MCF 10A (cell line): ENCODE measurements around the gene NCOA4. TPM values are rescaled to one million over a fixed set of nuclear protein-coding genes. Genes with fewer than 3 reads are reported as not detected.

Experiments used
- BruUV-seq: library from RNA; stranded (reverse); fragments of 400-500 nt; replicated peaks from 2 replicates; lab custom pipeline; 2021; lab: Mats Ljungman, UMichigan
- CTCF ChIA-PET: fragments of 300-600 bp; sonication (Branson Sonifier 250); formaldehyde crosslinking; extraction: SDS; loops from one replicate; lab custom pipeline; 2021; ENCODE audit warnings: antibody characterized with exemption, inconsistent platforms; lab: Yijun Ruan, JAX
- POLR2A ChIA-PET: fragments of 300-600, 350-650 bp; sonication (Branson Sonifier 250); formaldehyde crosslinking; extraction: SDS; loops from one replicate; lab custom pipeline; 2020; ENCODE audit warnings: antibody characterized with exemption, inconsistent platforms; lab: Yijun Ruan, JAX
- DNase-seq: peaks from one replicate; pipeline ENCODE4 v3.0.0-alpha.2; 2018; ENCODE audit not compliant: unreplicated experiment
- H3K27ac Mint-ChIP-seq: one replicate; pipeline ENCODE4 v1.8.0; 2022; ENCODE audit warnings: mild to moderate bottlenecking, low read depth, mixed read lengths; ENCODE audit not compliant: unreplicated experiment
- H3K27me3 Mint-ChIP-seq: one replicate; pipeline ENCODE4 v1.8.0; 2022; ENCODE audit warnings: mixed read lengths; ENCODE audit not compliant: insufficient read depth, unreplicated experiment
- H3K36me3 Mint-ChIP-seq: one replicate; pipeline ENCODE4 v1.8.0; 2022; ENCODE audit warnings: mild to moderate bottlenecking, moderate library complexity, mixed read lengths; ENCODE audit not compliant: insufficient read depth, unreplicated experiment
- H3K4me1 Mint-ChIP-seq: one replicate; pipeline ENCODE4 v1.8.0; 2022; ENCODE audit warnings: mixed read lengths; ENCODE audit not compliant: insufficient read depth, unreplicated experiment
- H3K4me3 Mint-ChIP-seq: one replicate; pipeline ENCODE4 v1.8.0; 2022; ENCODE audit warnings: mild to moderate bottlenecking, moderate library complexity, mixed read lengths; ENCODE audit not compliant: unreplicated experiment
- H3K9me3 Mint-ChIP-seq: one replicate; pipeline ENCODE4 v1.8.0; 2022; ENCODE audit warnings: mixed read lengths; ENCODE audit not compliant: unreplicated experiment
- intact Hi-C: fragments of 100-400 bp; cut with micrococcal nuclease; formaldehyde crosslinking; loops from 2 replicates; pipeline ENCODE4 v1.14.1; 2022
- total RNA-seq: library from RNA; stranded (reverse); gene quantifications from 2 replicates; pipeline ENCODE4 v1.2.3, GENCODE V29; 2022
- TF ChIP-seq, protein P1 (sequence below): fragments of 200-600 bp; IDR thresholded peaks from one replicate; pipeline ENCODE4 v1.8.0; 2022; ENCODE audit warnings: antibody characterized with exemption, mild to moderate bottlenecking; ENCODE audit not compliant: unreplicated experiment

The NCOA4 gene
- total RNA-seq, 1 experiment from 2014 or later = 81.6 TPM

DNA sequence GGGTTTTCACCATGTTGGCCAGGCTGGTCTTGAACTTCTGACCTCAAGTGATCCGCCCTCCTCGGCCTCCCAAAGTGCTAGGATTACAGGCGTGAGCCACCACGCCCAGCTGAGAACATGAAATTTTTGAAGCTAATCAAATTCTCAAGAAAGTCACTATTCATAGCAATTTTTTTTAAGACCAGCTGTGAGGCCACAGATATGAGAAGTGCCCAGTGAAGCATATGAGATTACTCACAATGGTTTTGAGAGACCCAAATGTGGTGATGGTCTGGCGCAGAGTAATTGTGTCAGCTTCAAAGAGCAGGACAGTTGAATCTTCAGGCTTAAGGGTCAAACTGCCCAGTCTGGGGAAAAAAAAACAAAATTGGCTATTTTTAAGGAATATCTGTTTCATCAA lies 16.2 kb downstream of the NCOA4 start:
- no peaks in the 10 kb centered on the region for H3K27me3 Mint-ChIP-seq
- no peak overlapping the region for H3K27ac Mint-ChIP-seq
- BruUV-seq = no TSS peak
- CTCF ChIA-PET = interaction anchor here (0.8 to 1.4 kb wide), 2 partner anchors 10 to 15 kb away, joined by 3 to 5 read pairs; no protein-coding TSS in a partner anchor
- DNase-seq = no peak
- peaks cover 7% of the 10 kb centered on the region for H3K4me1 Mint-ChIP-seq
- POLR2A ChIA-PET = no interaction called here
- TF ChIP-seq, protein P1, sequence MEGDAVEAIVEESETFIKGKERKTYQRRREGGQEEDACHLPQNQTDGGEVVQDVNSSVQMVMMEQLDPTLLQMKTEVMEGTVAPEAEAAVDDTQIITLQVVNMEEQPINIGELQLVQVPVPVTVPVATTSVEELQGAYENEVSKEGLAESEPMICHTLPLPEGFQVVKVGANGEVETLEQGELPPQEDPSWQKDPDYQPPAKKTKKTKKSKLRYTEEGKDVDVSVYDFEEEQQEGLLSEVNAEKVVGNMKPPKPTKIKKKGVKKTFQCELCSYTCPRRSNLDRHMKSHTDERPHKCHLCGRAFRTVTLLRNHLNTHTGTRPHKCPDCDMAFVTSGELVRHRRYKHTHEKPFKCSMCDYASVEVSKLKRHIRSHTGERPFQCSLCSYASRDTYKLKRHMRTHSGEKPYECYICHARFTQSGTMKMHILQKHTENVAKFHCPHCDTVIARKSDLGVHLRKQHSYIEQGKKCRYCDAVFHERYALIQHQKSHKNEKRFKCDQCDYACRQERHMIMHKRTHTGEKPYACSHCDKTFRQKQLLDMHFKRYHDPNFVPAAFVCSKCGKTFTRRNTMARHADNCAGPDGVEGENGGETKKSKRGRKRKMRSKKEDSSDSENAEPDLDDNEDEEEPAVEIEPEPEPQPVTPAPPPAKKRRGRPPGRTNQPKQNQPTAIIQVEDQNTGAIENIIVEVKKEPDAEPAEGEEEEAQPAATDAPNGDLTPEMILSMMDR = no peak
- H3K9me3 Mint-ChIP-seq = no peaks in the 10 kb centered on the region
- no peak overlapping the region for H3K4me3 Mint-ChIP-seq
- intact Hi-C loops = no loop called here
- H3K36me3 Mint-ChIP-seq = peaks cover 73% of the 10 kb centered on the region

DNA sequence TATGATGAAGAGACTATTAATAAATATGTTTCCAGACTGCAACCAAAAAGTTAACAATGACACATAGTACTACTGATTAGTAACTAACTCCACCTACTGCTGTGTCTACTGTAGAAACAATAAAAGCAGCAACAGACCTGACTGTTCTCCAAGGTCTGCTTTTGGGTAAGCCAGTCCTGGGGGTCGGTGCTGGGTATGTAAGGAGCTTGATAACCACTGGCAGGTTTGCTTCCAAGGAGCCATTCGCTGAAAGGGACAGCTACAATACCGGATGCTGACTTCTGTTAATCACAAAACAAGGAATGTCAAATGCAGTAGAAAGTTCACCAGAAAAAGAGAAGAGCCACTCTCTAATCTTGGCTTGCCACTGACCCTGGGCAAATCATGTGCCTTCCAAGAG lies 17.7 kb downstream of the NCOA4 start:
- peaks cover 5% of the 10 kb centered on the region for H3K4me1 Mint-ChIP-seq
- POLR2A ChIA-PET = no interaction called here
- no peaks in the 10 kb centered on the region for H3K9me3 Mint-ChIP-seq
- peaks cover 83% of the 10 kb centered on the region for H3K36me3 Mint-ChIP-seq
- no TSS peak for BruUV-seq
- no peaks in the 10 kb centered on the region for H3K27me3 Mint-ChIP-seq
- intact Hi-C loops = no loop called here
- CTCF ChIA-PET = no interaction called here
- DNase-seq = no peak
- H3K27ac Mint-ChIP-seq = no peak overlapping the region
- TF ChIP-seq, protein P1 = no peak
- no peak overlapping the region for H3K4me3 Mint-ChIP-seq

DNA sequence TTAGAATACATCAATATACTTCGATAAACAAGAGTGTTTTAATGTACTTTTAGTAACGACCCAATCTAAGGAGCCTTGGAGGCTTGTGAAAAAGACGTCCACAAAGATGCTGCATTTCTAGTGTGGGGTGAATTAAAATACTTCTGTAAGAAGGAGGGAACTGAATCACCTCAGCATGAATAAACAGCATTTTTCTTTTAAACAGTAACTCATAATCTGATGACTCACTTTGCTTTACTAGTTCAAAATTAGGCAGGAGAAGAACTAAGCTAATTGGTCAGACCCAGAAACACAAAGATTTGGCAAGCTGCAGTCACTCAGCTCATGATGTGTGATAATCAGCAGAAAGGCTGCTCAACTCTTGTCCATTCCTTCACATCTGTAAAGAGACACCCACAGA lies 24.2 kb downstream of the NCOA4 start:
- Mint-ChIP-seq H3K4me3 (no peak overlapping the region), H3K4me1 (peaks cover 10% of the 10 kb centered on the region), H3K27me3 (no peaks in the 10 kb centered on the region), H3K36me3 (peaks cover 96% of the 10 kb centered on the region), H3K9me3 (no peaks in the 10 kb centered on the region), H3K27ac (peak overlapping the region; percentile 51)
- TF ChIP-seq, protein P1 = no peak
- BruUV-seq = no TSS peak
- intact Hi-C loops = no loop called here
- peak; percentile 62 for DNase-seq
- ChIA-PET CTCF (interaction anchor here (0.6 to 6.8 kb wide), 3 partner anchors 12 to 35 kb away, joined by 5 to 43 read pairs (median 7); no protein-coding TSS in a partner anchor), POLR2A (interaction anchor here (1.4 to 5.1 kb wide), 4 partner anchors 8 to 17 kb away, joined by 5 to 34 read pairs (median 15); no protein-coding TSS in a partner anchor)

DNA sequence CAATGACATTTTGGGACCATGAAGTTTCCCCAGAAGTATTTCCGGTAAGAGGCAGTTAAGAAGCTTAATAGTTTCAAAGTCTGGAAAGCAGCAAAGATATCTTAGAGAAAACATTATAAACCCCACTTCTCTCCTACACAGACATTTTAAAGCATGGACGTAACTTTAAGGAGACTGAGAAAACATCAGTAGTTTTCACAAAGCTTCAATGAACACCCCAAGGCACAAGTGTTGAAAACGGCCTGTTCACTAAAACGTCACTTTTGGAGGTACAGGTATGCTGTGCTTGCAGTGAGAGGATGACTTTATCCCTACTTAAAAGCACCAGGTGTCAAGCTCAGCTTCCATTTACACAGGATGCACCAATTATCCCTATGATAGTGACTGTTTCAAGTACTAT lies 25.0 kb downstream of the NCOA4 start:
- no peak overlapping the region for H3K27ac Mint-ChIP-seq
- CTCF ChIA-PET = interaction anchor here (0.6 to 6.8 kb wide), 6 partner anchors 13 to 180 kb away, joined by 3 to 43 read pairs (median 6); no protein-coding TSS in a partner anchor
- TF ChIP-seq, protein P1 = no peak
- BruUV-seq = TSS peak; percentile 42
- intact Hi-C loops = no loop called here
- H3K4me3 Mint-ChIP-seq = no peak overlapping the region
- H3K36me3 Mint-ChIP-seq = peaks cover 96% of the 10 kb centered on the region
- POLR2A ChIA-PET = interaction anchor here (2.0 to 5.1 kb wide), 3 partner anchors 11 to 18 kb away, joined by 9 to 34 read pairs (median 21); no protein-coding TSS in a partner anchor
- H3K9me3 Mint-ChIP-seq = no peaks in the 10 kb centered on the region
- peaks cover 10% of the 10 kb centered on the region for H3K4me1 Mint-ChIP-seq
- DNase-seq = no peak
- H3K27me3 Mint-ChIP-seq = no peaks in the 10 kb centered on the region
